Stomach smooth muscle (tissue), 2 donors: ENCODE data around the gene LSM7.
"Not testable (repeated sequence)": the region's sequence is repeated elsewhere in the genome, so short reads cannot be mapped to it uniquely, and the experiment has no call there.

Experiments
- H3K27ac ChIP-seq: one replicate; pipeline ENCODE4 v1.7.0; 2013; ENCODE audit warnings: mild to moderate bottlenecking, low read length, inconsistent platforms
- H3K27me3 ChIP-seq, 2 donors: one replicate each; pipeline ENCODE4 v1.7.0; 2013; ENCODE audit warnings: low read length in 2 of 2; ENCODE audit not compliant: insufficient read depth in 2 of 2, control insufficient read depth in 1 of 2
- H3K36me3 ChIP-seq, 2 donors: one replicate each; pipeline ENCODE4 v1.7.0; 2013; ENCODE audit warnings: low read length in 2 of 2; ENCODE audit not compliant: control insufficient read depth in 2 of 2, insufficient read depth in 2 of 2
- H3K4me1 ChIP-seq: one replicate; pipeline ENCODE4 v1.7.0; 2013; ENCODE audit warnings: low read length; ENCODE audit not compliant: control insufficient read depth, insufficient read depth
- H3K4me3 ChIP-seq, 2 donors: one replicate each; pipeline ENCODE4 v1.7.0; 2013; ENCODE audit warnings: low read length in 2 of 2
- H3K9ac ChIP-seq, 2 donors: one replicate each; pipeline ENCODE4 v1.7.0; 2013; ENCODE audit warnings: low read length in 2 of 2, mild to moderate bottlenecking in 1 of 2
- H3K9me3 ChIP-seq, 2 donors: one replicate each; pipeline ENCODE4 v1.7.0; 2013; ENCODE audit warnings: low read length in 2 of 2; ENCODE audit not compliant: control insufficient read depth in 2 of 2
- donor health status: healthy.
- donor health status: Pancreatic carcinoma.

LSM7 gene

GRCh38 chr19:2354670-2355069 lies 26.3 kb upstream of the LSM7 start:
- Histone ChIP-seq H3K36me3 (peaks cover 15 to 17% of the 10 kb centered on the region in 2 donors), H3K27ac (no peak overlapping the region), H3K9ac (no peak overlapping the region), H3K27me3 (no peaks in the 10 kb centered on the region), H3K9me3 (no peaks in the 10 kb centered on the region), H3K4me3 (no peak overlapping the region), H3K4me1 (no peaks in the 10 kb centered on the region)

- Histone ChIP-seq H3K4me3 (no peak overlapping the region), H3K27ac (no peak overlapping the region), H3K27me3 (no peaks in the 10 kb centered on the region), H3K36me3 (peaks cover 17 to 19% of the 10 kb centered on the region in 2 donors), H3K9ac (no peak overlapping the region), H3K9me3 (no peaks in the 10 kb centered on the region), H3K4me1 (no peaks in the 10 kb centered on the region)
Observed at GRCh38 chr19:2353887-2354592, 25.7 kb upstream of the LSM7 start.

- no peaks in the 10 kb centered on the region for H3K4me1 ChIP-seq
- no peaks in the 10 kb centered on the region for H3K9me3 ChIP-seq
- no peak overlapping the region for H3K4me3 ChIP-seq
- peaks cover 22 to 23% of the 10 kb centered on the region in 2 donors for H3K36me3 ChIP-seq
- H3K27ac ChIP-seq: no peak overlapping the region
- no peak overlapping the region for H3K9ac ChIP-seq
- no peaks in the 10 kb centered on the region for H3K27me3 ChIP-seq
Observed at GRCh38 chr19:2353159-2353886, 24.9 kb upstream of the LSM7 start.

GRCh38 chr19:2352121-2352520 lies 23.7 kb upstream of the LSM7 start:
- H3K36me3 ChIP-seq: peaks cover 22 to 23% of the 10 kb centered on the region in 2 donors
- no peaks in the 10 kb centered on the region for H3K9me3 ChIP-seq
- H3K4me3 ChIP-seq: no peak overlapping the region
- no peak overlapping the region for H3K9ac ChIP-seq
- H3K27me3 ChIP-seq: no peaks in the 10 kb centered on the region
- H3K27ac ChIP-seq: no peak overlapping the region
- H3K4me1 ChIP-seq: no peaks in the 10 kb centered on the region

GRCh38 chr19:2351591-2351990 lies 23.2 kb upstream of the LSM7 start:
- Histone ChIP-seq H3K36me3 (peaks cover 22 to 23% of the 10 kb centered on the region in 2 donors), H3K9ac (no peak overlapping the region), H3K4me1 (no peaks in the 10 kb centered on the region), H3K9me3 (no peaks in the 10 kb centered on the region), H3K4me3 (no peak overlapping the region), H3K27ac (no peak overlapping the region), H3K27me3 (no peaks in the 10 kb centered on the region)

- no peaks in the 10 kb centered on the region for H3K27me3 ChIP-seq
- H3K27ac ChIP-seq: no peak overlapping the region
- H3K9me3 ChIP-seq: no peaks in the 10 kb centered on the region
- no peaks in the 10 kb centered on the region for H3K4me1 ChIP-seq
- H3K36me3 ChIP-seq: peaks cover 22 to 23% of the 10 kb centered on the region in 2 donors
- no peak overlapping the region for H3K9ac ChIP-seq
- no peak overlapping the region for H3K4me3 ChIP-seq
Observed at GRCh38 chr19:2350656-2351055, 22.3 kb upstream of the LSM7 start.

GRCh38 chr19:2349818-2350217 lies 21.4 kb upstream of the LSM7 start:
- not testable (repeated sequence) for H3K27me3 ChIP-seq, H3K9me3 ChIP-seq, H3K27ac ChIP-seq, H3K4me3 ChIP-seq, H3K4me1 ChIP-seq, H3K9ac ChIP-seq
- peaks cover 22 to 23% of the 10 kb centered on the region in 2 donors for H3K36me3 ChIP-seq

GRCh38 chr19:2345794-2346663 lies 17.6 kb upstream of the LSM7 start:
- H3K27me3 ChIP-seq: no peaks in the 10 kb centered on the region
- H3K4me3 ChIP-seq: no peak overlapping the region
- no peak overlapping the region for H3K9ac ChIP-seq
- H3K36me3 ChIP-seq: peaks cover 17 to 22% of the 10 kb centered on the region in 2 donors
- H3K4me1 ChIP-seq: no peaks in the 10 kb centered on the region
- H3K27ac ChIP-seq: no peak overlapping the region
- no peaks in the 10 kb centered on the region for H3K9me3 ChIP-seq

- Histone ChIP-seq H3K4me1 (no peaks in the 10 kb centered on the region), H3K4me3 (no peak overlapping the region), H3K27me3 (no peaks in the 10 kb centered on the region), H3K9ac (no peak overlapping the region), H3K36me3 (peaks cover 11 to 14% of the 10 kb centered on the region in 2 donors), H3K27ac (no peak overlapping the region), H3K9me3 (no peaks in the 10 kb centered on the region)
Observed at GRCh38 chr19:2345076-2345475, 16.7 kb upstream of the LSM7 start.

- H3K36me3 ChIP-seq: peaks cover 5 to 8% of the 10 kb centered on the region in 2 donors
- H3K27me3 ChIP-seq: no peaks in the 10 kb centered on the region
- no peak overlapping the region for H3K4me3 ChIP-seq
- no peaks in the 10 kb centered on the region for H3K4me1 ChIP-seq
- H3K9ac ChIP-seq: no peak overlapping the region
- H3K9me3 ChIP-seq: no peaks in the 10 kb centered on the region
- H3K27ac ChIP-seq: no peak overlapping the region
Observed at GRCh38 chr19:2344381-2344870, 16.0 kb upstream of the LSM7 start.
